SKM-1 (cell line): ENCODE results near the gene DNLZ.
A peak's percentile ranks its signal among the peaks of the same experiment; 100 is the strongest.

ENCODE experiments used
- DNase-seq: peaks from one replicate; lab custom pipeline; 2025; ENCODE audit not compliant: unreplicated experiment; lab: John Stamatoyannopoulos, UW

Gene DNLZ

DNA sequence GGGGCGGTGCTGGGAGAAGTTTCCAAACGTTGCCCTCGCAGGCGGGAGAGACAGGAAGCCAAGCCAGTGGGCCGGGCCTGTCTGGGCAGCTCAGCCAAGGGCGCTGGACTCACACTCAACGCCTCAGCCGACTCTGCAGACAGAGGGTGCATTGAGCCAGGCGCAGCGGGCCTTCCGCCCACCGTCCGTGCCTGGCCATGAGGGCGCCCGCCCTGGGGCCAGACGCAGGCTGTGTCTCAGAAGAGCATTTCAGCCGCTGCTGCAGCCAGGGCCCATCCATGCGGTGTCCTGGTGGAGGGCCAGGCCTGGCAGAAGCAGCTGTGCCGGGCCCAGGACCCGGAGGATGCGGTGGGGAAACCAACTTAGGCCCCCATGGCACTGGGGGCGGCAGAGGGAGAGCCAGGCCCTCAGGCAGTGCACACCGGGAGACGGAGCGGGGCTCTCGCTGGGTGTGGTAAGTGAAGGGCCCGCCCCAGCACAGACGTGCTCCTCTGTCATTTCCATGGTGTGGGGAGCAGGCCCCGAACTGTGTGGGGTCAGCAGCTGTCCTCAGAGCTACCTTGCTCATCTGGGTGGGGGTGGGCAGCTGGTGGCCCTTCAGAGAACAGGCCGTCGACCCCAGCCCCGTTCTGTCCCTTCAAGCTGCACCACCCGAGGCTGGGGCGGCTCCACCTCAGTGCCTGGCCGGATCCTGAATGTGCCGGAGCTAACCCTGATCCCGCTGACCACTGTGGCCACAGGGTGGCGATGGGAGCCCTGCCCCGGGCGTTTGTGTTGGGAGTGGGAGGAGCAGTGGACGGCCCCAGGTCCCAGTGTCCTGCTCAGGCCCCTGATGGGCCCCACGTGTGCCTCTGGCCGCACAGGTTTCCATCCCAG is 18.0 kb downstream of the DNLZ start:
- no peak for DNase-seq

DNA sequence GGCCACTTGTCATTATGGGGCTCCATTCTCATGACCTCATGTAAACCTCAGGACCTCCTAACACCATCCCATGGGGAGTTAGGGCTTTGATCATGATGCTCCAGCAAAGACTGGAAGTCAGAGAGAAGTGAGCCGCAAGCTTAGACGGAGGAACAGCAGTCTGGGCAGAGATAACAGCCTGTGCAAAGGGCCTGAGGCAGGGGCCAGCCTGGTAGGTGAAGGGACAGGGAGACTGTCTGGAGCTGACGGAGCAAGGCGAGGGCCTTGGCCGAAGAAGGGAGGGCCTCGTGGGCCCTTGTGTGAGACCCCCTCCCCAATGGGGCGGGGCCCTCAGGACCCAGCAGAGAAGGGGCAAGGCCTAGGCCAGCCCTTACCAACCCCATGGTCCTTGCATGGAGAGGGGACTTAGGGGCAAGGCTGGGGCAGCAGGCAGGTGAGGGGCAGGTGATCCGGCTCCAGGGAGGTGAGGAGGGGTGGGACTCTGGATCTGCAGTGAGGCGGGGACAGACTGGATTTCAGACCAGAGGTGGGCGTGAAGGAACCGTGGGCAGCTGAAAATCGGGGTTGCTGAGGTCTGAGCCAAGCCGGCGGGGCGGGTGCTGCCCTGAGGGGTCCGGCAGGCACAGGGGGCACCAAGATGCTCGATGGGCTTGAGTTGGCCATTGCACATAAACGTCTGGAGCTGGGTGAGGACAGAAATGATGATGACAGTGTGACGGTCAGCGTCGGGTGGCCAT is 18.8 kb downstream of the DNLZ start:
- no peak for DNase-seq

DNA sequence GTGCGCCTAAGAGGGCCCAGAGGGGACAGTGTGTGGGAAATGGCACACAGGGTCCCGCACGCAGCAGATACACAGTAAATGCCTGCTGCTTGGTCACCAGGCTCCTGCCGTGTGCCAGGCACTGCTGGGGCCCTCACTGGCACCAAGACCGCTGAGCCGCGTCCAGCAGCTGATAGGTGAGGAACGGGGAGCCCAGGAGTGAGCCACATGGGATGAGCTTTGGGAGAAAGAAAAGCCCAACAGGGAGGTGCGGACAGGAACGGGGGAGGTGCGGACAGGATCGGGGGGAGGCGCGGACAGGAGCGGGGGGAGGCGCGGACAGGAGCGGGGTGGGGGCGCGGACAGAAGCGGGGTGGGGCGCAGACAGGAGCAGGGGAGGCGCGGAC is 19.7 kb downstream of the DNLZ start:
- DNase-seq: no peak

DNA sequence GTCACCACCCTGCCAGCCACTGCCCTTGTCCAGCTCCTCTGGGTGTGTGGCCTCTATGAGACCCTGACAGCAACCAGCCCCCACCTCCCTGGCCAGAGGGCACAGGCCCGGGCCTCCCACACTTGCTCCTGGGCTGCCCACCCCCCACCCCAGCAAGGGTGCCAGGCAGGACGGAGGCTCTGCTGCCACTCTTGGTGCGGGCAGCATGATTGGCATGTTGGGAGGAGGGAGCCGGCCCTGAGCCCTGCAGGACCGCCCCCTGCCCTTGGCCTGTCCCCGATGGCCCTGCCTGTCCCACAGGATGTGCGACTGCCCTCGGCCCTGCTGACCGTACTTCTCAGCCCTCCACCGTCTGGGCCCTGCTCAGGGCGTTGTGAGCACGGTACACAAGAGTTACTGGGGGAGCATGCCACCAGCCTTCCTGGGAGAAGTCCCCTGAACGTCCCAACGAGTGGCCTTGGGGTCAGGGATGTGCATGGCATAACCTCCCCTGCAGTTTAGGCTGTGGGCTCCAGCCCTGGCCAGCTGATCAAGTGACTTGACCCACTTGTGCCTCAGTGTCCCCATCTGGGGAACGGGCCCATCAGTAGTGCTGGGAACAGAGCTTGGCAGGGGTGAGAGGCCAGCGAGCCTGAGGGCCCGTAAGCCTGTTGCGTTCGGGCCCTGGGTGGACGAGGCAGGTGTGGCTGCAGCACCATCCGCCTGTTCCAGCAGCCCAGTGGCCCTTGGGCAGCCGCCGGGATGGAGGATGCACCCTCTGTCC is 20.2 kb downstream of the DNLZ start:
- no peak for DNase-seq

DNA sequence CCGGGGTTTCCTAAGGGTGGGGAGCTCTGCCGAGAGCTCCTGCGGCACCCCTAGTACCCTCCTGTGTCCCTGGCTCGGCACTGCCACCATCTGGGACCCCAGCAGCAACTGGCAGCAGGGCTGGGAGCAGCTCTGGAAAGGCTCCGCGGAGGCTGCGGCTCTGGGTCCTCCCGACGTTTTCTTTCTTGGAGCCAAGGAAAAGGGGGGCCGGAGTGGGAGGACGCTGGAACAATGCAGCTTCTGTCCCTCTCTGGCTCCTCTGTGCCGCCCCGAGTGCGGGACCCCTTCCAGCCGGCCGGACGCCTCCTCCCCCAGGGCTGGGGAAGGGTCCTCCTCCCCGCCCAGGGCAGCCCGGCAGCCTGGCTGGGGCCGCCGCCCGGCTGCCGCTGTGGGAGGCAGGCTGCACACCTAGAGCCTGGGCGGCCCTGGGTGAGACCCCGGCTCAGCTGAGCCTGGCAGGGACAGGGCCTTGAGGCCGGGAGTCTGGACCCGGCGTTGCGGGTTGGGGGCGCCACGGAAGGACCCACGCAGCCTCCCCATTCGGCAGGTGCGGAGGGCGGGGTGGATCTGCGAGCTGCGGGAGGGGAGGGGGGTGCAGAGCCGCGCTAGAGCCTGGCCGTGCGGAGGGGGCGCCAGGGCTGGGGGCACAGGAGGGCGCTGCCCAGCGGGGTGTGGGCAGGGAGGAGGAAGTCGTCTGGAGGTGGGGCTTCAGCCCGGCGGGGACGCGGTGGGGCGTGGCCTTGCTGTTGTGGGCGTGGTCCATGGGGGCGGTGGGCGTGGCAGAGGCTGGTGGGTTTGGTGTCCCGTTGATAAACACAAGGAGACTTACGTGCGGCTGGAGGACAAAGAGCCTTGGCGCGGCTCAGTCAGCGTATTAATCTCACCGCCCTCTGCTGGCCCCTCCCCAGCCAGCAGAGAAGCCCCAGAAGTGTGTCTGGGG is 21.1 kb downstream of the DNLZ start:
- DNase-seq: no peak

DNA sequence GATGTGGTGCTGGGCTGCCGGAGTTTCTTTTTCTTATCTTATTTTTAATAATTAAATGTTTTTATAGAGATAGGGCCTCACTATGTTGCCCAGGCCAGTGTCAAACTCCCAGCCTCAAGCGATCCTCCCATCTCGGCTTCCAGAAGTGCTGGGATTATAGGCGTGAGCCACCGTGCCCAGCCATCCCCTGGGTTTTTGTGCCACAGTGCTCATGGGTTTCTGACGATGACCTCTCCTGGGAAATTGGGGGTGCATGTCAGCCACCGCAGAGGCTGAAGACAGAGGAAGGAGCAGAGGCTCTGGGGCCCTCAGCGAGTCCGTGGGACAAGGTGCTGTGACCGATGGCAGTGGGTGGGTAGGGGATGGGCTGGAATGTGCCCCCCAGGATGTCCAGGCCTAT is 21.8 kb downstream of the DNLZ start:
- DNase-seq: no peak

DNA sequence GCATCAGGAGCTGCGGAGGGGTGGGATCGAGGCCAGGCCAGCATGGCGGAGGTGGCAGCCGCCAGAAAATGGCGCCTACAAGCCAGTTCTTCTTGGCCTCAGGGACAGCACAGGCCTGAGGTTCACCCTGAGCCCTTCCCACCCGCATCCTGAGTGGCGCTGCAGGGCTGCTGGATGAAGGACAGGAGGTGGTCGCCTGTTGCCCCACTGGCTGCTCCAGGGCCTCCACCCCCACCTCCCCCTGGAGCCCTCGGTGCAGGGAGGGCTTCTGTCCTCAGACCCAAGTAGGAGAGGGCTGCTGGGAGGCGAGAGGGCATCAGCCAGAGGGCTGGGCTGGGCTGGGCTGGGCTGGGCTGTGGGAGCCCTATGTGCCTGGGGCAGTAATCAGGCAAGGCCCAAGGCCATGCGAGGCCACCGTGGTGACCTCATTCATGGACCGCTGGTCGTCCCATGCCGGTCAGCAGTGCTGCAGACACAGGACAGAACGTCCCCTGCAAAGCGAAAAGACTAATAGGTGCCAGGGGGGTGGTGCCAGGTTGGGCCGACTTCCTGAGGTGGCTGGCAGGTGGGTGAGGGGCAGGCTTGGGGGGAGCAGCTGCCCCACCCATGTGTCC is 22.4 kb downstream of the DNLZ start:
- DNase-seq: no peak

DNA sequence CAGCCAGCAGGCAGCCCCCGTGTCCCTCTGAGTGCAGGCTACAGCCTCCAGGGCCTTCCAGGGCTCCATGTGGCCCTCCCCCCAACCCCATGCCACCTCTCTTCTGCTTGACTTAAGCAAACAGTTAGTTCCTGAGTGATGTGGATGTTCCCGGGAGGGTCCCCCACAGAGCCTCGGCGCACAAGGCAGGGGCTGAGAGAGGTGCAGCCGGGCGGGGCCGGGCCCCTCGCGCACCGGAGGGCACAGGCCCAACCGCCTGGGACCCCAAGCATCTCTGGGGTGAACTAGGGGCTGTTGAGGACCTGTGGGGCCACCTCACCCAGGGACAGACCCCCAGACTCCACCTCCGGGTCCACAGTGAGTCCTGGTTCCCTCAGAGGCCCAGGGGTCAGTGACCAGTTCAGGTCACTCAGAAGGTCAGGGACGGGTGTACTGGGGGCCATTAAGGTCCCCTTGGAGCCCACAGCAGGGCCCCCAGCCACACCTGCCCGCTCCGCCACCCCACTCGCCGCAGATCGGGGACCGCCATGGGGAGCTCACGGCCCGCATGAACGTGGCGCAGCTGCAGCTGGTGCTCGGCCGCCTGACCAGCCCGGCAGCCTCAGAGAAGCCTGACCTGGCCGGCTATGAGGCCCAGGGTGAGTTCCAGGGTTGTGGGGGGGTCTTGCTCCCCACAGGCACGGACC is 23.0 kb downstream of the DNLZ start:
- no peak for DNase-seq

DNA sequence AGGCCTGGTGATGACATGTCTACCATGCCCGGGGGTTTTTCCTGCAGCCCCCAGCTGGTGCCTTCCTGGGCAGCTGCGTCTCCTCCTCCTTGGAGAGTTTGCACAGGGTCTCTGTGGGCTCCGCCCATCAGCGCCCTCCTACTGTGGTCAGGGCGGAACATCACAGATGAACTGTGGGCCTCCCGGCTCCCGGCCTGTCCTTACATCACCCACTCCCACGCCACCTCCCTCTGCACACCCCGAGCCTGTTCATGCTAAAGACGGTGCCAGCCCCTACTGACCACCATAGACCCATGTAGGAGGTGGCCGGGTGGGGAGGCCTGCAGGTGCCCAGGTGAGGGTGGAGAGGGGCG is 23.6 kb downstream of the DNLZ start:
- no peak for DNase-seq

DNA sequence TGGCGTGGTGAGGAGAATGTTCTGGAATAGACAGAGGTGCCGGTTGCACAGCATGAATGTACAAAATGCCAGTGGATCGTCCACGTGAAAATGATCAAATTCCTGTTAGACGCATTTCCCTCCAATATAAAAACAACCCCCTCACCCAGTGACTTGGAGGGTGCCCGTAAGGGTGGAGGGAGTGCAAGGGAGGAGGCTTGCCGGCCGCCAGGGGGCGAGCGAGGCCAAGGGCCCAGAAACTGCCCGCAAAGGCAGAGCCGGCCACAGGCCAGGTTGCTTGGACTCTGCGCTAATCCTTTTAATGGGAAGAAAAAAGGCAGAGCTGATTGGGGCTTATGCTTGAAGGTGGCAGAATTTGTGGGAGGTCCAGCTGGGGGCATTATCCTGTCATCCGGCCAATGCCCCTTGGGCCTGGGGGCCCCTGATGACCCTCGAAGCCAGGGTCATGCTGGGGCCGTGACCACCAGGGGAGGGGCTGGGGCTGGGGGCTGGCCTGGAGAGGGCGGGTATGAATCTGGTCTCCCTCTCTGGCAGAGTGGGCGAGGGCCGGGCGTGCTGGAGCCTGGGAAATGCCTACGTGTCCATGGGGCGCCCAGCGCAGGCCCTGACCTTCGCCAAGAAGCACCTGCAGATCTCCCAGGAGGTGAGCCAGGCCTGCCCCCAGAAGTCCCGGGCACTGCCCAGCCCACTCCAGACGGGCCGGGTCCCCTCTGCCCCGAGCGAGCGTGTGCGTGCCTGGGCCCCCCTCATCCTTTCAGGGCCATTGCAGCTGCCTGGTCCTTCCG is 24.2 kb downstream of the DNLZ start:
- peak; percentile 58 for DNase-seq

DNA sequence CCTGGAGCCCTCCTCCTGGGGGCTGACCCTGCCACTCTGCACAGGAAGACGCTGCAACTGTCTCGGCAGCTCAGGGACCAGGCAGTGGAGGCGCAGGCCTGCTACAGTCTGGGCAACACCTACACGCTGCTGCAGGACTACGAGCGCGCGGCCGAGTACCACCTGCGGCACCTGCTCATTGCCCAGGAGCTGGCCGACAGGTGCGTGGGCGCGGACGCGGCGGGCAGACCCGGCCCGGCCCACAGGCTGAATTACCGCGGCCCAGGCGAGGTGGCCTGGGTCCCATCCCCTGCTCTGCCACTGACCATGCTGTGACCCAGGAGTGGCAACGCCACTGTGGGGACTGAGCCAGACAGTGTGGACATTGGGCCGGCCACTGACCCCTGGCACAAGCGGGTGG is 25.0 kb downstream of the DNLZ start:
- no peak for DNase-seq

DNA sequence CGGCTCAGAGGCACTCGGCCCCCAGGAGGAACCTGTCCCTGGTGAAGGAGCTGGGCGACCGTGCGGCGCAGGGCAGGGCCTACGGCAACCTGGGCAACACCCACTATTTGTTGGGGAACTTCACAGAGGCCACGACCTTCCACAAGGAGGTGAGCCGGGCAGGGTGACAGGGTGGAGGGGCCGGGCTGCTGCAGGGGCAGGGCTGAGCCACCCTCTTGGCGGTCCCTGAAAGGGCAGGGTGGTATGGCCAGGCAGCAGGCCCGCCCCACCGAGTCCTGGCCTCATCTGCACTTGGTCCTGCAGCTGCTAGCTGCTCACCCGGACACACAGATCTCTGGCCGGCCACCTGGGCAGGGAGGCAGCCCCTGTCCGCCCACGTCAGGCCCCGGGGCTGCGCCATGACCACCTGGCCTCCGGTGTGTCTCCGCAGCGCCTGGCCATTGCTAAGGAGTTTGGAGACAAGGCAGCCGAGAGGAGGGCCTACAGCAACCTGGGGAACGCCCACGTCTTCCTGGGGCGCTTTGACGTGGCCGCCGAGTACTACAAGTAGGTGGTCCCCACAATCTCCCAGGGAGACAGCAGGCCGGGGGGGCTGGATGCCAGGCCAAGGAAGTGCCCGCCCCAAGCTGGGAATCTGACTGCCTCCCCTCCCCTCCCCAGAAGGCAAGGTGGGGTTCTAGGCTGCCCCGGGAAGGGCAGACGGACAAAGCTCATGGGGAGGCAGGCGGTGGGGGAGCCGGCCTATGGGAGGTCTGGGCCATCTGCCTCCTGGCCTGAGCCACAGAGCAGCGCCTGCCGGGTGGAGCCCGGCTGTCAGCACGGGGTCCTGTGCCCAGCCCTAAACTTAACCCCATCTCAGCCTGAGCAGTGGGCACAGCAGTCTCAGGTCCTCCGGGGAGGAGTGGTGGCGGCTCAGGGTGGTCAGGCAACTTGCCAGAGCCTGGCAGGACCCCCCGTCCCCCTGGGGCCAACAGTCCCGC is 25.8 kb downstream of the DNLZ start:
- no peak for DNase-seq

DNA sequence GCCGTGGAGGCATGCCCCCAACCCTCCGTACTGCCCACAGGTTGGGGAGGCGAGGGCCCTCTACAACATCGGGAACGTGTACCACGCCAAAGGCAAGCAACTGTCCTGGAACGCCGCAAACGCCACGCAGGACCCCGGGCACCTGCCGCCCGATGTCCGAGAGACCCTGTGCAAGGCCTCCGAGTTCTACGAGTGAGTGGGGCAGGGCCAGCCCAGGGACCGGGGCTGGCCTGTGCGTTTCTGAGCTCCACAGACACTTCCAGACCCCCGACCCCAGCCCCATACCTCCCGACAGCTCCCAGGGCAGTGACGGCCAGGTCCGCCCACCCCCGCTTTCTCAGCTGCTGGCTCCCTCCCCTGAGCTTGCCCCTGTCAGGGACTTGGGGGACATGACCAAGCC is 26.7 kb downstream of the DNLZ start:
- no peak for DNase-seq

DNA sequence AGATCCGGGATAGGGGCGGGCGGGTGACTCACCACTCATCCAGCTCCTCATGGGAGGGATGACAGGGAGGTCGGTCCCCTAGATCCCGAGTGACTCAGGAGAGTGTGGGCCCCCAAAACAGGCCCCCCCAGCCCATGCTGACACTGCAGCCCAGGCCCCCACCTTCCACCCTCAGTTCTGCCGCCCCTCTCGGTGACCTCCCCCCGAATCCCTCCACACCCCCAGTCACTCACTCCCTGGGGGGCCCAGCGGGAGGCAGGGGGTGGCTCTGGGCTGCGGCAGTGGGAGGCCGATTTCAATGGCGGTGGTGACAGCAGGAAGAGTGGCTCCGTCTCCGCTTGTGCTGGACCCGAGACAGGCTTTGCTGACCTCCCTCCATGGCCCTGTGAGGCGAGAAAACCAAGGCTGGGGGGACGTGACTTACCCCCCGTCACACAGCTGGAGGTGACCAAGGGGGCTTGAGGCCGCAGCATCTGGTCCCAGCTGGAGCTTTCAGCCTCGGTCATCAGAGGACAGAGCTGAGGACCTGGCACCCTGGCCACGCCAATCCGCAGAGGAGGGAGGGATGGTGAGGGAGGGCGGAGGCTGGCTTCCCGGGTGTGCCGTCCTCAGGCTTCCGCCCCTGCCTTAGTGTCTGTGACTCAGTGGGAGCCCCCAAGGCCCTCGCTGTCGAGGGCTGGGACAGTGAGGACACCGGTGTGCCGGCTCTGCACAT is 27.2 kb downstream of the DNLZ start:
- DNase-seq: no peak

DNA sequence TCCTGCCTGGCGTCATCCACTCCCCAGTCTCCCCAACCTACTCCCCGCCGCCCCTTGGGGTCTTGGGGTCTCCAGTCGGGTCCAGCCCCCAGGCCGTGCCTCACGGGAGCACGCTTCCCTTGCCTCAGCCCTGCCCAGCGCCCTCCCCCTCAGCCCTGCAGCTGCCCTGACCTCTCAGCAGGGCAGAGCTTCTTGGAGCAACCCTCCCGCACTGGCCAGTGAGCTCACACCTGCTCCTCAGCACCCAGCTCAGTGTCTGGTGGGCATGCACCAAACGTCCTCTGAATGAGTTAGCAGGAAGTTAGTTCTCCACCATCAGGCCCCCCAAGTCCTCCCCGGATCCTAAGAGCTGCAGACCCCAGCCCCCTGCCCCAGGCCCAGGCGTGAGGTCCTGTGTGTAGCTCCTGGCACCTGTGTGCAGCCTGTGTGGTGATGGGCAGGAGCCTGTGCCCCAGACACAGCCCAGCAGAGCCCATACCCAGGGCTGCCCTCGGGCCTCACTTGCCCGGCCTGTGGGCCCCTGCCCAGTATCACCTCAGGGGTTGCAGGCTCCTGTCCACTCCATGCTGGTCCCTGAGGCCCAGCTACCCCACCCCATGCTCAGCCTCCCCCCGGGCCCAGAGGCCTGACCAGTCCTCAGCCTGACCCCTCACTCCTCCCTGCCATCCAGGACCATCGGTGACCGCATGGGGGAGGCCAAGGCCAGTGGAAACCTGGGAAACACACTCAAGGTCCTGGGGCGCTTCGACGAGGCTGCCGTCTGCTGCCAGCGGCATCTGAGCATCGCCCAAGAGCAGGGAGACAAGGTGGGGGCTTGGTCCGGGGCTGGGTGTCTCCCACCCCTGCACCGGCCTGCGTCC is 28.0 kb downstream of the DNLZ start:
- DNase-seq: no peak

DNA sequence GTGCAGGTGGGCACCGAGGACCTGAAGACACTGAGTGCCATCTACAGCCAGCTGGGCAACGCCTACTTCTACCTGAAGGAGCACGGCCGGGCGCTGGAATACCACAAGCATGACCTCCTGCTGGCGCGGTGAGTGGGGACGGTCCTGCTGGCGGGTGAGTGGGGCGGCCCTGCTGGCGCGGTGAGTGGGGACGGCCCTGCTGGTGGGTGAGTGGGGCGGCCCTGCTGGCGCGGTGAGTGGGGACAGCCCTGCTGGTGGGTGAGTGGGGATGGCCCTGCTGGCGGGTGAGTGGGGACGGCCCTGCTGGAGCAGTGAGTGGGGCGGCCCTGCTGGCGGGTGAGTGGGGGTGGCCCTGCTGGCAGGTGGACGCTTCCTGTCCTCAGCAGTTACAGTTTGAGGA is 29.0 kb downstream of the DNLZ start:
- DNase-seq: no peak
